GM20431 (cell line): Measurements from ENCODE around the gene CDNF.

Experiments
- in situ Hi-C: fragments of 300-500 bp; cut with MseI, MboI; formaldehyde crosslinking; loops from one replicate; pipeline ENCODE4 v1.15.0; 2020; ENCODE audit warnings: low sequenced_read_pairs; ENCODE audit not compliant: unreplicated experiment

The CDNF gene

GRCh38 chr10:14803827-14804226 lies 34.0 kb downstream of the CDNF start:
- in situ Hi-C loops, result no loop called here

DNA sequence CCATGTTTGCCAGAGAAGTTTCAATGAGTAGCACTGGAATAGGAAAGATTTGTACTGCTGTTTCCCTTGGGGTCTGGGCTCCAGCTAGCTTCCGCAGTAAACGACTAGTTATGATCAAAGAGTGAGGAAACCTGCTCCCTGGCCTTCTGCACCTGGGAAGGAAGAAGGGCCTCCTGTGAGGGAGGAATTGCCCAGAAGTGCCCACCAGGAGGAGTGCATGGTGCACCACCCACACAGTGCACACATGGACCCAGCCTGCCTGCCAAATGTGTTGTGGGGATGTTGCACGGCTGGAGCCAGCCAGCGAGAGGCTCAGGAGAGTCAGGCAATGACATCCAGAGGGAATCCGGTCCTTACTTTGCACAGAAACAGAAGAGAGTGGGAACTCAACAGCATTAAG lies 36.1 kb downstream of the CDNF start:
- in situ Hi-C loops, result no loop called here

DNA sequence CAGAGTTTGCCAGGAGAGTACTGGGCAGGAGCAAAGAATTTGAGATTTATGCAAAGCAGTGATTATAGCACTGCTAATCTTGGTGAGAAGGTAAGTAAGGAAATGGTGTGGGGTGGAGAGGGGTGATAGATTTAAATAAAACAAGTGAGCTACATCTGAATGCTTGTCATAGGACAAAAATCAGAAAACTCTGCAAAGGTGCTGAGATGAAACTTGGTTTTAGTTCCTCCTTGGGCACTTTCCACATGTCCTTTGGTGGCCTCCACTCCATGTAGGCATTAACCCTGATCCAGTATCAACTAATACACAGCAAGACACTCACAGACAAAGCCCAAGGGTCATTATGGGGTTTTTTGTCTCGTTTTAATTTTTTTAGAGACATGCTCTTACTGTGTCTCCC lies 37.4 kb downstream of the CDNF start:
- in situ Hi-C loops, result no loop called here

- in situ Hi-C loops, result no loop called here
Observed at GRCh38 chr10:14798636-14799035, 39.2 kb downstream of the CDNF start.

DNA sequence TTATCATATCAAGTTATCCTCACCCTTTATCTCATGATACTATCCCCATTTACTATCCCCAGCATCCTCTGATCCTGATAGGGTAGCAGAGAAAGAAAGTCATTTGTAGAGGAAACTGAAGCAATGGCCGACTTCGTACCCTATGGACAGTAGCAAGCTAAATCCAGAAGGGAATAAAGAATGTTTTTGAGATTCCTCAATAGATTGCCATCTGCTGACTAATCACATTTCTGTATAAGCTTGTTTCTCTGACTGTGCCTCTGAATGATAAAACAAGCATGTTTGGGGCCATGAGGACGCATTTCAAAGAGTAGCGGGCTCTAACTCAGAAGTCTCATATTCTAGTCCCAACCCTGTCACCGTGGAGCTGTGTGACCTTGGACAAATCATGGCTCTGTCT lies 49.9 kb downstream of the CDNF start:
- in situ Hi-C loops, result no loop called here

- in situ Hi-C loops, result no loop called here
Observed at GRCh38 chr10:14784459-14785055, 53.3 kb downstream of the CDNF start.

DNA sequence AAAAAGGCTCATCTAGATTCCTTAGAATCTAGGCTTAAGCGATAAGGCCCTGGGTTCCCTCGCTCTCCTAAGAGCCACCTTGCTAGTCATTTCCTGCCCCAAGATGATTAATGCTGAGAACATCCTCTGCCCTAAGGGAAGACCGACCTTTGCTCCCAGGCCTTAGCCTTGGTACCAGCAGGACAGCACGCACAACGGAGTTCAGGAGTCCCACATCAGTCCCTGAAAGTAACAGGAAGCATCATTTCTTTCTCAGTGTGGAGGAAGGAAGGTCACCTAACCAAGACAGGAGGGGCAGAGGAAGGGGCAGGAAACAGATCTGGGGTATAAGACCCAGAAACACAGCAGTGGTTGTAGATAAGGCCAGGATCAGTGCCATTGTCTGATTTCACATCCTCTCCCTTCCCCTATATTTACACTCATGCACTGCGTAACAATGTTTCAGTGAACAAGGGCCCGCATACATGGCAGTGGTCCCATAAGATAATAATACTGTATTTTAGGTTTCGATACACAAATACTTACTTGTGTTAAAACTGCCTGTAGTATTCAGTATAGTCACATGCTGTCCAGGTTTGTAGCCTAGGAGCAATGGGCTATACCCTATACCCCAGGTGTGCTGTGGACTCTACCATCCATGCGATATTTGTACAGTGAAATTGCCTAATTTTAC lies 55.0 kb downstream of the CDNF start:
- in situ Hi-C loops, result no loop called here

- in situ Hi-C loops, result no loop called here
Observed at GRCh38 chr10:14781763-14782162, 56.1 kb downstream of the CDNF start.

DNA sequence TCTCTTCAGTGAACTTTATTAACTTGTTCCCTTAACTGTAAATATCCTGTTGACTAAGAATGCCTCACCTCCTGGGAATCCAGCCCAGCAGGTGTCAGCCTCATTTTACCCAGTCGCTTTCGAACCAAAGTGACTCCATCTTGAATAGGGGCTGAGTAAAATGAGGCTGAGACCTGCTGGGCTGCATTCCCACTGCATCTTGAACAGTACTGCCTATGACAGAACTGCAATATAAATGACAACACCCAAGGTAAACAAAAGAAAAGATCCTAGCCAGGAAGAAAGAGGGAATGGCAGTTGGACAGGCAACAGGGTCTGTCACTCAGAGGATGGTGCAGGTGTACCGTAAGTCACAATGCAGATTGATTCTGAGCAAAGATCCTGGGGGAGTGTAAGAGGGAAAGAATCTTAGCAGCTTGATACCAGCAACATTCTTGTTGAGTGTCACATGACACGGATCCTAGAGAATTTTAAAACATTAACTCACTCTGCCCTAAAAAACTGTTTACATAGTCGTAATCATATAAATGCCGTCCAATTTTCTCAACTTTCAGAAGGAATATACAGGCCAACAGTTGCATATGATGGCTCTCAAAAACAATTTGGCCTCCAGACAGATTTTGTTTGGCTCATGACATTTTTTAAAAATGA lies 58.7 kb downstream of the CDNF start:
- in situ Hi-C loops, result no loop called here

- in situ Hi-C loops, result no loop called here
Observed at GRCh38 chr10:14776546-14776945, 61.3 kb downstream of the CDNF start.

GRCh38 chr10:14775656-14776055 lies 62.2 kb downstream of the CDNF start:
- in situ Hi-C loops, result no loop called here

DNA sequence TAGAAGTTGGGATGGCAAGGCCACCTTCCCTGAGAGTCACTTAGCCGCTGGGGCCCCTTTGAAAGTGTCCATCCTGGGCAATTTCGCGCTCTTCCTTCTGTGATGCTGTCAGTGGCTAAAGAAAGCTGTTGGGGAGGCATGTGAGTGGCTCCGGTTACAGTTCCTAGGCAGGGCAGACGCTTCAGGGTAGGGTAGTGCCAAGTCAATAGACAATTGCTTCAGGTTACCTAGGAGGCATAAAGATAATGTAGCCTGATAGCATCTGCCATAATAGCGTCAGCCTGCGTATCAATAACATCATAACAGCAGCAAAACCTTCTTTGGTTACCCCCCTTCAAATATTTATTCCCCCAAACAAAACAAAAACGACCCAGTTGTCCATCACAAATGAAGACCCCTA lies 63.0 kb downstream of the CDNF start, which contains the start of gene FAM107B:
Gene FAM107B, minus strand, starts transcription at position 101 of the 400 bp plus-strand sequence. CDS start 234 bp downstream, outside the sequence.
- in situ Hi-C loops, result no loop called here

DNA sequence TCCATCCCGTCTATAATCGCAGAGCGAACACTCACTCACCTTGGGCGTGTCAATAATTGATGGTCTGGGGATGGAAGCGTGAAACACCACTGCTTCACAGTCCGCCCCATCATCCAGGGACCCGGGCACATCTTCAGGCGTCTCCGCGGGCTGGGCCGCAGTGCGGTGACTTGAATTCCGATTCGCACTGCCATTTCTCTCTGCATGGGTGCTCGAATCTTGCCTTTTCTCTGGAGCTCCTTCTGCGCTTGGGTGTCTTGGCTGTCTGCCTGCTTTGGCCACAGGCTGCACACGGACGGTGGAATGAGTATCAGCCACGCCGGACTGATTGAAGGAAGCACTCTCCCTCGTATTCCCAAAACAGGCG lies 63.6 kb downstream of the CDNF start:
- in situ Hi-C loops, result no loop called here

- in situ Hi-C loops, result no loop called here
Observed at GRCh38 chr10:14773551-14774213, 64.2 kb downstream of the CDNF start.

- in situ Hi-C loops, result no loop called here
Observed at GRCh38 chr10:14772399-14772798, 65.4 kb downstream of the CDNF start.

- in situ Hi-C loops, result no loop called here
Observed at GRCh38 chr10:14770927-14771326, 66.9 kb downstream of the CDNF start.
